ENCODE measurements around the gene CCDC83. TPM values are rescaled to one million over a fixed set of nuclear protein-coding genes. Genes with fewer than 3 reads are reported as not detected.

The CCDC83 gene
- total and polyA plus RNA-seq, 2 donors (not counting 3 experiments of a cell fraction or from before 2014, with no cell fraction given): not detected

- H3K79me2 ChIP-seq (ENCODE audit: control insufficient read depth, insufficient read depth, low read length): no peaks in the 10 kb centered on the region
- no peaks in the 10 kb centered on the region for H3K4me1 ChIP-seq (ENCODE audit: control insufficient read depth, extremely low read depth, insufficient read depth, low read length)
- dilution Hi-C loops (cut with MboI; ENCODE audit: extremely low pct_ligation_motif_present, low sequenced_read_pairs) (no loop called here), intact Hi-C loops (cut with micrococcal nuclease) (no loop called here)
- POLR2A ChIA-PET: no interaction called here
- H3K9me3 ChIP-seq (replicated peaks; ENCODE audit: control insufficient read depth, insufficient read depth, low read length): no peaks in the 10 kb centered on the region
- H3K36me3 ChIP-seq (ENCODE audit: control insufficient read depth in 2 of 2, extremely low read depth in 1 of 2, insufficient read depth in 2 of 2, low read length in 2 of 2): no peaks in the 10 kb centered on the region
- CTCF ChIA-PET: interaction anchor here (1.0 kb wide), 1 partner anchor 280 kb away, joined by 4 read pairs; no protein-coding TSS in a partner anchor
- FAIRE-seq (no peak), DNase-seq (ENCODE audit: low read depth, low spot score) (no peak)
- H3K27me3 ChIP-seq (ENCODE audit: control insufficient read depth in 2 of 2, insufficient read depth in 2 of 2, low read length in 2 of 2): no peaks in the 10 kb centered on the region
- no peak overlapping the region for H3K4me2 ChIP-seq (ENCODE audit: insufficient read depth, low read length)
- TF ChIP-seq JUN (IDR thresholded peaks at IDR 0.05; ENCODE audit: borderline replicate concordance, insufficient read depth, insufficient read length, low read depth) (no peak), FOS (IDR thresholded peaks at IDR 0.05; ENCODE audit: borderline replicate concordance, insufficient read depth, low read length) (no peak), GATA2 (IDR thresholded peaks at IDR 0.05; ENCODE audit: insufficient read depth, insufficient read length, low read depth, low read length) (no peak), CTCF (IDR thresholded peaks at IDR 0.05; ENCODE audit: extremely low read depth in 1 of 2, insufficient read depth in 1 of 2, low read depth in 1 of 2, low read length in 2 of 2) (no peak), MYC (IDR thresholded peaks at IDR 0.05; ENCODE audit: low read depth, low read length) (no peak), MAX (IDR thresholded peaks at IDR 0.05; ENCODE audit: insufficient read depth, insufficient read length) (no peak), POLR2A (IDR thresholded peaks at IDR 0.05; ENCODE audit: low read depth, low read length) (no peak), POLR2AphosphoS5 (IDR thresholded peaks at IDR 0.05; ENCODE audit: insufficient read depth, low read depth, low read length) (no peak), EZH2 (IDR thresholded peaks at IDR 0.05; ENCODE audit: borderline replicate concordance, low read depth, low read length, severe bottlenecking) (no peak)
- H3K27ac ChIP-seq (ENCODE audit: insufficient read depth, low read depth, low read length): no peak overlapping the region
- H2AFZ ChIP-seq (ENCODE audit: low read depth, low read length): no peak overlapping the region
- H4K20me1 ChIP-seq (replicated peaks; ENCODE audit: control insufficient read depth, extremely low read depth, insufficient read depth, low read length): no peaks in the 10 kb centered on the region
- H3K4me3 ChIP-seq (replicated peaks in 1 of 3; ENCODE audit: insufficient read depth in 1 of 3, low read depth in 1 of 3, low read length in 3 of 3): no peak overlapping the region
- no TSS peak for BruUV-seq (replicated peaks)
- no peak overlapping the region for H3K9ac ChIP-seq (replicated peaks; ENCODE audit: extremely low read depth, insufficient read depth, low read length)
- H3K9me1 ChIP-seq (replicated peaks; ENCODE audit: control insufficient read depth, extremely low read depth, insufficient read depth, low read length): no peaks in the 10 kb centered on the region
Observed at GRCh38 chr11:85937835-85938234, 82.7 kb downstream of the CCDC83 start.

All from endothelial cell of umbilical vein (primary cell).